Kidney (tissue), 14 donors: Measurements from ENCODE around the gene CELF4. TPM values are rescaled to one million over a fixed set of nuclear protein-coding genes. Genes with fewer than 3 reads are reported as not detected.

ENCODE experiments used
- DNase-seq, 5 donors: peaks; one replicate each; pipeline ENCODE4 v3.0.0-alpha.2; 2013 to 2020
- FAIRE-seq: peaks from 2 replicates; lab custom pipeline; 2012; peaks lifted over from hg19 to GRCh38; lab: Jason Lieb, UNC
- H3K27ac ChIP-seq, 2 donors: one replicate each; pipeline ENCODE4 v1.7.0; 2013; ENCODE audit warnings: low read depth in 2 of 2, low read length in 2 of 2, inconsistent platforms in 1 of 2
- H3K27me3 ChIP-seq: one replicate; pipeline ENCODE4 v1.7.1; 2013; ENCODE audit warnings: low read length, inconsistent platforms; ENCODE audit not compliant: control insufficient read depth, insufficient read depth
- H3K36me3 ChIP-seq, 3 donors: one replicate each; pipeline versions ENCODE4 v1.7.0 to v1.7.1; 2013; ENCODE audit warnings: low read length in 3 of 3, control low read depth in 1 of 3, inconsistent platforms in 1 of 3; ENCODE audit not compliant: insufficient read depth in 3 of 3, control insufficient read depth in 2 of 3
- H3K4me1 ChIP-seq, 3 donors: one replicate each; pipeline versions ENCODE4 v1.7.0 to v1.7.1; 2013; ENCODE audit warnings: low read length in 3 of 3, inconsistent platforms in 1 of 3, low read depth in 1 of 3; ENCODE audit not compliant: control insufficient read depth in 2 of 3, insufficient read depth in 2 of 3
- H3K4me3 ChIP-seq, 3 donors: one replicate each; pipeline versions ENCODE4 v1.7.0 to v1.8.1; 2013; ENCODE audit warnings: low read length in 3 of 3, control low read depth in 1 of 3, inconsistent platforms in 1 of 3
- H3K9ac ChIP-seq, 3 donors: one replicate each; pipeline versions ENCODE4 v1.7.0 to v1.7.1; 2013; ENCODE audit warnings: low read length in 3 of 3, control low read depth in 1 of 3, inconsistent platforms in 1 of 3
- H3K9me3 ChIP-seq, 3 donors: one replicate each; pipeline versions ENCODE4 v1.7.0 to v1.7.1; 2013; ENCODE audit warnings: low read length in 3 of 3, control low read depth in 1 of 3, inconsistent platforms in 1 of 3; ENCODE audit not compliant: control insufficient read depth in 2 of 3, insufficient read depth in 1 of 3
- CTCF ChIP-seq: IDR thresholded peaks from 3 replicates; pipeline ENCODE4 v1.5.1; 2012; ENCODE audit warnings: mild to moderate bottlenecking, moderate library complexity, borderline replicate concordance; ENCODE audit not compliant: insufficient read depth; ENCODE audit errors: extremely low read depth
- intact Hi-C: fragments of 100-400 bp; cut with DNase I; formaldehyde crosslinking; loops from one replicate; pipeline ENCODE4 v1.11.1; 2022
- polyA plus RNA-seq: library from polyadenylated mRNA; stranded (reverse); fragments of 350-450 nt; fragmentation: Illumina TruSeq; extraction: RNeasy Lipid Tissue Mini Kit (QIAGEN cat#74804); gene quantifications from one replicate; pipeline ENCODE4 v1.2.3, GENCODE V29; 2014; ENCODE audit warnings: low read depth, low replicate concordance; ENCODE audit not compliant: insufficient read depth
- total RNA-seq: library from RNA; stranded (reverse); fragmentation: NEBNext Ultra II Directional; extraction: Animal tissue kit (Norgen Biotek cat#: 25700); gene quantifications from one replicate; pipeline ENCODE4 v1.2.1, GENCODE V29; 2021
- donor health status: control.
- donor health status: control.
- donor health status: control.
- donor health status: control.
- donor health status: control.
- donor health status: DM: yes; HTN: yes; CAD: no.
- donor health status: Normal renal cell carcinoma (clear cell type).

The CELF4 gene
- total and polyA plus RNA-seq, 2 donors from 2014 or later, result 0.85 to 1.5 TPM

GRCh38 chr18:37260367-37261093 lies 305.1 kb downstream of the CELF4 start:
- Histone ChIP-seq H3K27ac (no peak overlapping the region), H3K4me1 (no peaks in the 10 kb centered on the region), H3K4me3 (no peak overlapping the region), H3K9ac (no peak overlapping the region), H3K9me3 (no peaks in the 10 kb centered on the region), H3K27me3 (no peaks in the 10 kb centered on the region), H3K36me3 (no peaks in the 10 kb centered on the region)
- no peak for TF ChIP-seq CTCF
- intact Hi-C loops, result no loop called here
- DNase-seq (no peak), FAIRE-seq (no peak)

- DNase-seq, result no peak
- Histone ChIP-seq H3K36me3 (no peaks in the 10 kb centered on the region), H3K27me3 (no peaks in the 10 kb centered on the region), H3K4me1 (no peaks in the 10 kb centered on the region), H3K4me3 (no peak overlapping the region), H3K27ac (no peak overlapping the region), H3K9ac (no peak overlapping the region), H3K9me3 (no peaks in the 10 kb centered on the region)
- intact Hi-C loops, result no loop called here
- FAIRE-seq, result no peak
- no peak for TF ChIP-seq CTCF
Observed at GRCh38 chr18:37259711-37260110, 305.9 kb downstream of the CELF4 start.

GRCh38 chr18:37258819-37259218 lies 306.8 kb downstream of the CELF4 start:
- TF ChIP-seq CTCF, result no peak
- no peak overlapping the region for H3K9ac ChIP-seq
- intact Hi-C loops, result no loop called here
- no peak overlapping the region for H3K4me3 ChIP-seq
- H3K9me3 ChIP-seq, result no peaks in the 10 kb centered on the region
- FAIRE-seq (no peak), DNase-seq (peak in 1 of 5 donors; percentile 56)
- H3K36me3 ChIP-seq, result no peaks in the 10 kb centered on the region
- no peaks in the 10 kb centered on the region for H3K27me3 ChIP-seq
- no peaks in the 10 kb centered on the region for H3K4me1 ChIP-seq
- H3K27ac ChIP-seq, result no peak overlapping the region
